ENCODE results near the gene DCAF12.

The DCAF12 gene

GRCh38 chr9:34123682-34124081 lies 2.8 kb downstream of the DCAF12 start:
- TF ChIP-seq CTCF (IDR thresholded peaks at IDR 0.05): no peak

GRCh38 chr9:34121996-34122395 lies 4.5 kb downstream of the DCAF12 start:
- no peak for TF ChIP-seq CTCF (IDR thresholded peaks at IDR 0.05)

- TF ChIP-seq CTCF (IDR thresholded peaks at IDR 0.05): no peak
Measured at GRCh38 chr9:34119713-34120112, 6.8 kb downstream of the DCAF12 start.

GRCh38 chr9:34114436-34114835 lies 12.1 kb downstream of the DCAF12 start:
- TF ChIP-seq CTCF (IDR thresholded peaks at IDR 0.05): no peak

GRCh38 chr9:34106110-34106509 lies 20.4 kb downstream of the DCAF12 start:
- TF ChIP-seq CTCF (IDR thresholded peaks at IDR 0.05): no peak

- no peak for TF ChIP-seq CTCF (IDR thresholded peaks at IDR 0.05)
Measured at GRCh38 chr9:34102796-34103195, 23.7 kb downstream of the DCAF12 start.

GRCh38 chr9:34098307-34098706 lies 28.2 kb downstream of the DCAF12 start:
- TF ChIP-seq CTCF (IDR thresholded peaks at IDR 0.05): no peak

- no peak for TF ChIP-seq CTCF (IDR thresholded peaks at IDR 0.05)
Measured at GRCh38 chr9:34097865-34098264, 28.6 kb downstream of the DCAF12 start.
